HG03175 (cell line): ENCODE measurements around the gene SLC16A3.
"Not testable (repeated sequence)": the region's sequence is repeated elsewhere in the genome, so short reads cannot be mapped to it uniquely, and the experiment has no call there.

Experiments
- ATAC-seq: cut with Tn5 transposase; IDR thresholded peaks from one replicate; pipeline ENCODE4 v1.9.1; 2021; ENCODE audit warnings: mild to moderate bottlenecking, moderate library complexity; ENCODE audit not compliant: unreplicated experiment

SLC16A3 gene

DNA sequence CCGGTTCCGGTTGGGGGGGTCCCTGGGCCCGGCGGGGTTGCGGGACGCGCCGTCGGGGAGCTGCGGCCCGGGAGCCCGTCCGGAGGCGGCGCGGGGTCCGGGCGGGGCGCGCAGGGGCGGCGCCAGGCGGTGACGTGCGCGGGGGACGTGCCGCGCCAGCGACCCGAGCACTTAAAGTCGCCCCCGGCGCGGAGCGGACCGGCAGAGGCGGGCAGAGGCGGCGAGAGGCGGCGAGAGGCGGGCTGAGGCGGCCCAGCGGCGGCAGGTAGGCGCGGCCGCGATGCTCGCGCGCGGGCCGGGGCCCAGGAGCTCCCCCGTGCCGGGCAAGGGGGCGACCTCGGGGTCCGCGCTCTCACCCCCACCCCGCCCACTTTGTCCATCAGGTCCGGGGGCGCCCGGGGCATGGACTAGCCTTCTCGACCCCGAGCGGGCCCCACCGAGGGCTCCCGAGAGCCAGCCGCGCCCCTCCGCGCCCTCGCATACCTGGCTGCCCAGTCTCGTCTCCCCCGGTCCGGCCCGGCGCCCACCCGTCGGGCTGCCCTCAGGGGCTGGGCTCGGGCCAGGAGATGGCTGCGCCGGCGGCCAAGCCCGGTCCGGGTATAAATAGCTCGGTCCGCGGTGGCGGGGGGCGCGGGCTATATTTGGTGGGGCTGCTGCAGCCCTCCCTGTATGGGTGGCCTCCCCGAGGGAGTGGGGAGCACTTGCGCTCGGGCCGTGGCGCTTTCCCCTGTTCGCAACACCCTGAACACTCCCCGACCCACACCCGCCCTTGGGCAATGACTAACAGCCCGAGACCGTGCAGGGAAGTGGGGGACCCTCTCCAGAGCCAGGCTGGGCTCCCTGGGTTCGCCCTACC, at the start of gene SLC16A3:
TSS of gene SLC16A3 (plus strand) at position 201 of the 856 bp plus-strand sequence. CDS start 6,967 bp downstream, outside the sequence.
- ATAC-seq: peak; percentile 50

DNA sequence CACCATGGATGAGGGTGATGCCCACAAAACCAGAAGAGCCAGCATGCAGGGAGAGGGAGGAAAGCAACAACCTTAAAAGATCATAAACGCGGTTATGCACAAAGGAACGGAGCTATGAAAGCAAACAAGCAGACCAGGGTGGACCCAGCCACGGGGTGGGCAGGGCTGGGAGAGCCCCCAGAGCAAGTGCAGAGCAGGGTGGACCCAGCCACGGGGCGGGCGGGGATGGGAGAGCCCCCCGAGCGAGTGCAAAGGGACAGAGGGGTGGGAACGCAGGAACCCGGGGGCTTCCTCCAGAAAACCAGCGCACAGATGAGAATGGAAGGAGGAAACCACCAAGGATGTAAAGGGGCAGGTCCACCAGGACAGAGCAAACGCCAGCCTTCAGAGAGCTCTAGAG, 49.4 kb upstream of the SLC16A3 start:
- no peak for ATAC-seq

DNA sequence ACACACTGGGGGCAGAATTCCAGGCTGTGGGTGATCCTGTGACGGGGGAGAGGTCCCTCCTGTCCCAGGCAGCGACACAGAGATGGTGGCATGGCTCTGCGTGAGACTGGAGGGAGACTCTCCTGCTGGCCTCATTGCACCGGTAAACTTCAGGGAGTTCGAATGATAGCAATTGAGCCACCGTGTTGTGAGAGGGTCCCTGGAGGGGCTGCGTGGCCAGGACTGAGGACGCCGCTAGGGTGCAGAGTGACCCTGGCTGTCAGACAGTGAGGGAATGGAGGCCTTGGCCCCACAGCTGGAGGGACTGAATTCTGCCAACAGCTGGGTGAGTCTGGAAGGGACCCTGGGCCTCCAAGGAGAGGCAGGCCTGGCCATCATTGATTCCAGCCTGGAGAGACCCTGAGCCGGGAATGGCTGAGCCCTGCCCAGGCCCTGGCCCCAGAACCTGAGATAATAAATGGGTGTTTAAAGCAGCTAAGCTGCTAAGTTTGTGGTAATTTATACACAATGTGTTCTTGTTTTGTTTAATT, 48.8 kb upstream of the SLC16A3 start:
- no peak for ATAC-seq

DNA sequence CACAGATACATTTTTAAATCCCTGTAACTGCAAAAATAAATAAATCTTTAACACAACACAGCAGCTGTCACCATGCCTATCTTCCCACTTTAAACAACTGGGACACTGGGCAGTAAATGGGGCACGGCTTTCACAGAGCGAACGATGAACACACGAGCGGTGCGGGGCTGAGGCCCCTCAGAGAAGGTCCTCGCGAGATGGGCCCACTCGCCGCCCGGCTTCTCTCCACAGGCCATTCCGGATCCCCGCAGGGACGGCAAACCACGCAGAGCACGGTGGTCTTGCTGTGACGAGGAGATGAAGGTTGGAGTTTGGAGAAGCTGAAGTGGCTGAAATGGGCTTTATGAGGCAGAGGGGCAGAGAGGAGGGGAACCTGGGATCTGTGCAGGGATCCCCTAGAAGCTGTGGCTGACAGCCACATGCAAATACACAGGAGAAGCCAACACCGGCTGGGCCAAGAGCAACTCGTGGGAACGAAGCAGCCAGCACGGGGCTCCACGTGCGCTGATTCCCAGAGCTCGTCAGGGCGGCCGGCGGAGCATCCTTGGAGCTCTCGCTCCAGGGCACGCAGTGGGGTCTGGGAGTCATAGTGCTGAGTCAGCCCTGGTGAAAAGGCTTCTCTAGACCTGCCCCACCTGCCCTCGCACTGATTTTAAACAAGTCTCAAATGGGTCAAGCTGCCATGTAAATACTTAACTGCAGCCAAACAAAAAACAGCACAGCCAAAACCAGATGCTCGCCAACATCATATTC, 47.9 kb upstream of the SLC16A3 start:
- ATAC-seq: no peak

DNA sequence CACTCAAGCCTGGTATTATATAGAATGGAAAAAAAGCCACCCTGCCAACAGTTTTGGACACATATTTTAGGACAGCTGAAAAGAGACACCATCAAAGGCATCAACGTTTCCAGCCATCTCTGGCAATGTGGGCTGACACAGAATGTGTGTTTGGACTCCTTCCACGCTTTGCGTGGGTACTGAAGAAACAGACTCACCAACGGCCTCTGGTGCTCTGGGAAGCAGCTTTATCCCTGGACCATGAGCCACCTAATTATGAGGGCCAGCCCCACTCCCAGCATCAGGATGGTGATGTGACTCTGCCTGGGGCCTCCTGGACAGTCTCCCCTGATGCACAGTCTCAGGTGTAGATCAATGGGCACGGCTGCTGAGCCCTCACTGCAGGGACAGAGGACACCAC, 44.1 kb upstream of the SLC16A3 start:
- no peak for ATAC-seq

DNA sequence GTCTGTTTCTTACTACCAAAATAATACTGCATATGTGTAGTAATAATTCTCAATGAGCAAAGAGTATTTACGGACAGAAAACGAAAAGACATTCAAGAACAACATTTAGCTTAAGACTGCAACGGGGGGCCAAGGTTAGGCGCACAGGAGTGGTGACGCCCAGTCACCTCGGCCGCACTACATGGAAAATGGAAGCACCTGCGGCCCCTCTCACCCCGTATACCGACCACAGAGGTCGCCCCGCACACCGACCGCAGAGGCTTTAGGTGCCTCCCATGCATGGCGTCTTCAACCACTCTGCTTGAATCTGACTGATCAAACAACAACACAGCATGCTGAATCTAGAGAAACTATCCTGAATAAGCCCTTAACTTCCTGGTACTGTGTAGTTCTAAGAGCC, 42.6 kb upstream of the SLC16A3 start:
- ATAC-seq: no peak

DNA sequence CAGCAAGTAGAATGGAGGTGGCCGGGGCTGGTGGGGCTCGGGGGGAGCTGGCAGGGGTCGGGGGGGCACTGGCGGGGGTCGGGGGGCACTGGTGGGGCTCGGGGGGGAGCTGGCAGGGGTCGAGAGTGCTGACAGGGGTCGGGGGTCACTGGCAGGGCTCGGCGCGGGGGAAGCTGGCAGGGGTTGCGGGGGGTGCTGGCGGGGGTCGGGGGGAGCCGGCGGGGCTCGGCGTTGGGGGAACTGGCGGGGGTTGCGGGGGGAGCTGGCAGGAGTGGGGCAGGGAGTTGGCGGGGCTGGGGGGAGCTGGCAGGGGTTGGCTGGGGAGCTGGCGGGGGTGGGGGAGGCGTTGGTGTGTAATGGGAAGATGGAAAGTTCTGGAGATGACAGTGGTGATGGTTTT, 41.3 kb upstream of the SLC16A3 start:
- ATAC-seq: no peak

DNA sequence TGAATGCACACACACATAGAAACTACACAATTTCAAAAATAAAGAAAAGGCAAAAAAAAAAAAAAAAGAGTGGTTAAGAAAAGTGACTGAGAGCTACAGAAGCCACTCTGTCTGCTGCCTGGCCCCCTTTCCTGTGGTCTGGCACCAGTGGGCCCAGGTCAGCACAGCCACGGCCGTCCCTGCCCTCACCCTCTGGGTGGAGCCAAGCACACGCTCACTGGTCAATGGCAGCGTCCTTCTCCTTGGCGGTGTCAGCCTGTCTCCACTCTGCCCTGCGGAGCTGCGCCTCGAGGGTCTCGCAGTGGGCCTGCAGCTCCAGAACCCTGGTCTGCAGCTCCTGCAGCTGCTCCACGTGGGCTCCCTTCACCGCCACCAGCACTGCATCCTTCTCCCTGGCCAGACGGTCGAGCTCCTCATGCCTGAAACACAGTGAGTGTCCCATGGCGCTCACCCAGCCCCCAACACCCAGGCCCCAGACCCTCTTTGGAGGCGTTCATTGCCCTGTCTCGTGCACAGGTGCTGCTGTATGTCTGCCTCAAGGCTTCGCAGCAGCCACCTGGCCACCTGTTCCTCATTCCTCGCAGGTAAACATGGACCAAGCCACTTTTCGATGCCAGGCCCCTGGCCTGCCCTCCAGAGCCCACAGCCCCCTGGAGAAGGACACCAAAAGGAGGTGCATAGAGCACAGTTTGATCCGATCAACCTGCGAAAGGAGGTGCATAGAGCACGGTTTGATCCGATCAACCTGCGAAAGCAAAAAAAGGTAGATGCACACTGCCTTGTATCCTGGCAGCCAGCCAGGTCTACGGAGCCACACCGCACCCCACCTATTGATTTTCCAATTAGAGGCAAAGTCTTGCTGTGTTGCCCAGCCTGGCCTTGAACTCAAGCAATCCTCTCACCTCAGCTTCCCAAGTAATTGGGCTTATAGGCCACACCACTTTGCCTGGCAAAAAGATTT, 40.6 kb upstream of the SLC16A3 start:
- no peak for ATAC-seq

DNA sequence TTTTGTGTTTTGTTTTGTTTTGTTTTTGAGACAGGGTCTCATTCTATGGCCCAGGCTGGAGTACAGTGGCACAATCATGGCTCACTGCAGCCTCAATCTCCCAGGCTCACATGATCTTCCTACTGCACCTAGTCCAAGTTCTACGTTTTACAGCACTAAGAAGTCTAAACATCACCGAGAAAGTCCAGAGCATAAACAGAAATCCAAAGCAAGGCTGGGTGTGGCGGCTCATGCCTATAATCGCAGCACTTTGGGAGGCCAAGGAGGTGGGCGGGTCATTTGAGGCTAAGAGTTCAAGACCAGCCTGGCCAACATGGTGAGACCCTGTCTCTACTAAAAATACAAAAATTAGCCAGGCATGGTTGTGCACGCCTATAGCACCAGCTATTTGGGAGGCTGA, 35.8 kb upstream of the SLC16A3 start:
- not testable (repeated sequence) for ATAC-seq

DNA sequence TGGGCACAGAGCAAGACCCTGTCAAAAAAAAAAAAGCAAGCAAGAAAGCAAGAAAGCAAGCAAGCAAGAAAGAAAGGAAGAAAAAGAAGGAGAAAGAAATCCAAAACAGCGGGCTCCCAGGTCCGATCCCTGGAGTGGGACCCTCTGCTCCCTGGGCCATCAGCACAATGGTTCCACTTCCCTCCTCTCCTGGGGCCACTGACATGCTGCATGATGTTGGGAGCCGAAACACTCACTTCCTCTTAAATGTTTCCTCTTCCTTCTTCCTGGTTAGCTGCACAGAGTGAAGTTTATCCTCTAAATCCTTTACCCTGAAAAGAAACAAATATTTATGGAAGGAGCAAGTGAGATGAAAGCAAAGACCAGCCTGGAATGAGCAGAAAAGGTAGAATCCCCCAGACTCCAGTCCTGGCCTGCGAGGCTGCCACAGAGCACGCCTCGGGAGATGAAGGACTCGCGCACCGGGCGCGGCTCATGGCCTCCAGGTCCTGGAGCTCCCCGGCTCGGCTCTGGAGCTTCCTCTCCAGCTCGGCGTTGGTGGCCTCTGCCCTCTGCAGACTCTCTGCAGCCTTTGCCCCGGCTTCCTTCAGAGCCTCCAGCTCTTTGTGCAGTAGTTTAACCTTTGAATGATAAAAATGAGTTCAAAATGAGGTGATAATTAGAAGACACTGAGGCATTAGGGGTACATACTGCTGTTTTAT, 35.2 kb upstream of the SLC16A3 start:
- no peak for ATAC-seq

DNA sequence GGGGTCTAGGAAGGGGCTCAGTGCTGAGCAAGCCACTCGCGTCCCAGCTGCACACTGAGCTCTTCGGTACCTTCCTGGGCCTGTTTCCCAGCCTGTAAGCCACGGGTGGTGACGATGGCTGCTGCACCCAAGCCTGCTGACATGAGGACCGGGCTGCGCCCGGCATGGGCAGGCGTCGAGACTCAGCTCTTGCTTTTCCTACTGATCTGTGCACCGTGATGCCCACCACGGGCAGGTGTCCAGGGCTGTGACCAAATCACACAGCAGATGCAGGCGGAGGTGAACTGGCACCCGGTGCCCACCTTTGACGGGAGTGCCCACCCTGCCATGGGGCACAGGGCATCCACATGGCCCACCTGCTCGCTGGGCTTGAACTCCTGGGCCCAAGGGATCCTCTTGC, 34.1 kb upstream of the SLC16A3 start:
- ATAC-seq: no peak

DNA sequence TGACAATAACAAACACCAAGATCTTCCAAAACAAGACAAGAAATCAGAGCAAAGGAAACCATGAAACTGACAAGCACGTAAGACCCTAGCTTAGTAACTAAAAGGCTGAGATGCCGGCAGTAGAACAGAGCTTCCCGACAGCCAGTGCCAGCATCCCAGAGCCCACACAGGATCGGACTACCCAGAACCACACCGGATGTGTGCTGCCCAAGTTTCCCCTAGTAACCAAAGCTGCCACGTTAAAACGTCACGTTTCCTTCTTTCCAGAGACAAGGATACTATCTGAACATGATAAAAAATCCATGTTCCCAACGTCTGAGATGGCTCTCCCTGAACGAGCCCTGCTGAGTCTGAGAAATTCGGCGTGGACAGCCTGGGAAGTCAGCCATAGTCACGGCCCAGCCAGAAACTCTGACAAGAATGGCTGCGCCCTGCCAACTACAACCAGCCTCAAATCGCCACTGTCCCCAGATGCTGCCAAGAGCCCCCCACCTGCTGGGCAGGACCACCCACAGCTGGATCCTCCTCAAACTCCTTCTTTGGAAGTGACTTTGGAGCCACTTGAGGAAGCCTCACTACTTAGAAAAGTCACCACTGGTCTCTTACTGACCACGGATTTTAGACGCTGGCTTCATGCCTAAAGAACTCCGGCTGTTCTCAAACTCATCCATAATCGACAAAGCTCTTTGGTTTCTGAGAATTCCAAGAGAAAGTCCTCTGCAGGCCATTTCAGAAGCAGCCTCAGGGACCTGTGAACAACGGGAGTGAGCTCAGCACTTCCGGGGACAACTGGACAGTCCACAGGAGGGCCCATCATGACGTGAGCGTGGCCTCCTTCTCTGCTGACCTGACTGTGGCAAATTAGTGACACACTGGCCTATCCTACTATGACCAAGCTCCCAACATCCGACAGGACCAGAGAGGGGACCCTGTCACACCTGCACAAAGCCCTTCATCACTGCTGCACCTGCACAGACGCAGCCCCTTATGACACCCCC, 32.9 kb upstream of the SLC16A3 start:
- no peak for ATAC-seq

DNA sequence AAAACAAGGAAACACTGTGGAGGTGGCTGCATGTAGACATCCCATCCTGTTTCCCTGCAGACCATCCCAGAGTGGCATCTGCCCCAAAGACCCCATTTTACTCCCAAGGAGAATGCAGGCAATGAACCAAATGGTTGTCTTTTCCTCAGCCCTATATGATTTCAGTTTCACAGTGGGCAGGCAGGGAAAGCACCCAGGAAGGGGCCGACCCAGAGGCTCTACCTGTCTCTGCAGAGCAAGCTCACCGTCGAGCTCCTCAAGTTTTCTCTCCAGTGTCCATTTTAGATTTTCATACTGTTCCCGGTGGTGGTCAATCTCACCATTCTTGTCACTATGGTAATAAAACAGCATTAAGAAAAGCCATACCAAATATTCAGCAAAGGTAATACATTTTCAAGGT, 30.8 kb upstream of the SLC16A3 start:
- ATAC-seq: no peak

DNA sequence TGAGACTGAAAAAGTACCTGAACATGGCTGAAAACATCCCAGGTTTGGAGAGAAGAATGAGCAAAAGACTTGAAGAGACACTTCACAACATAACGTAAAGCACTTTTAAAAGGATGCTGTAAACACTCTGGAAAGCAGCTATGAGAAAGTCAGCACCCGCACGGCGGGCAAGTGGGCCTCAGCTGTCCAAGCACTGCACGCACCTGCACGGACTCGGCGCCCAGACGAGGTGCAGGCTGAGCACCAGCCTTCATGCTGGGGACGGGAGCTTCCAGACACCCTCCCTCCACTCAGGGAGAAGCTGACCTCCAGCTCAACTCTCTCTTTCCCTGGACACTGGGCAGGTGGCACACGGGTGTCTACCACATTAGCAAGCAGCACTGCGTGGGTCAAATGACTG, 29.3 kb upstream of the SLC16A3 start:
- no peak for ATAC-seq

DNA sequence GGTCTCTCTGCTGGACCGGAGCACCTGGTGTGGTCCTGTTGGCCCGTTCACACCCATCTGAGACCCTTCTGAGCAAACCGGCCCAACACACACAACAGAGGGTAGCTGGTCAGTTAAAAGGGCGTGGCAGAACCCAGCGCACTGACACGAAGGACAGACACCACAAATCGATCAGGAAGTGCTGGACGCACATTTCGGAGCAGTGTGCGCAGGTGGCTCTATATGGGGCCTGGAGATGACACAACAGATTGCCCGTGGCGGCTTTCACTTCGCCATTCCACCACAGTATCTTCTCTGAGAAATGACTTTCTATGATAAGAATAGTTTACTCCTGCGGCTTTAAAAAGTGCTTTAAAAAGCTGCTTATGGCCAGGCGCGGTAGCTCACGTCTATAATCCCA, 28.7 kb upstream of the SLC16A3 start:
- no peak for ATAC-seq

DNA sequence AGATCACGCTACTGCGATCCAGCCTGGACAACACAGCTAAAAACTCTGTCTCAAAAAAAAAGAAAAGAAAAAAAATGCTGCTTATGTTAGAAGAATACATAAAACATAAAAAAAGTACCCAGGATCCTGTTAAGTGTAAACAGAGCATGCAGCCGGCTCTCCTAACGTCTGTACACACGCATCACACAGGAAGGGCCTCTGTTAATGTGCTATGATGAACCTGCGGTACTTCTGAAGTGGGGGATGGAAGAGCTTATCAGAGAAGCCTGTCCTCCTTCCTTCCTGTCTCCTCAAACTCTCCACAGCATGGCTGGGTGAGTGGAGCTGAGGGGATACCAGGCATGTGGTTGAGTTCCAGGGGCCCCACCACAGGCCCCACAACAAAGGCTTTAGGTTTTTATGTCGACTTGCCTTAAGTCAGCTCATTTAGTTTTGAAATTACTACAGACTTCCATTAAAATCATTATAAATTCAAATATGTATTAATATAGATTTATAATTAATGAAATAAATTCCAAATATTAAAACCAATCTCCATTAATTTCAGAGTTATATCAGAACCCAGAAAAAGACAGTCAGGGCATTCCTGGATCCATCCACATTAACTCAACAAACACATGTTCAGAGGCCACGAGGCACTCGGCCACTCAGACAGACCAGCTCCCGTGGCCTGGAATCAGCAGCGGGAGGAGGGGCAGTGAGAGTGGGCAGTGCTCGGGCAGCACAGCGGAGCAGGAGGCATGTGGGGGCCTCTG, 27.9 kb upstream of the SLC16A3 start:
- ATAC-seq: no peak

DNA sequence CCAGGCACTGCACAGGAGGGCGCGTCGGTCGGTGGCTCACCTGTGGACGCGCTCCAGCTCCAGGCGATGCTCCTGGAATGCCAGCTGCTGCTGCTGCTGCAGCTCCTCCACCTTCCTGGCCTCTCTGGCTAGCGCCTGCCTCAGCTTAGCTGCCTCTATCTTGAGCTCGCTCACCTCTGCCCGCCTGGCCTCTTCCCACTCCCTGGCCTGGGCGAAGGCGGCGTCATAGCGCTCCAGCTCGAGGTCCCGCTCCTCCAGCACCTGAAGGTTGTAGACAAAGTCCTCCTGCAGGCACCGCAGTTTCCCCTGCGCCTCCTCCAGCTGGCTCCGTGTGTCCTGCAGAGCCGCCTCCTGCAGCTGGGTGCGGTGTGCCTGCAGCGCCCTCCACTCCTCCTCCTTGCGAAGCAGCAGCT, 27.3 kb upstream of the SLC16A3 start:
- ATAC-seq: no peak

DNA sequence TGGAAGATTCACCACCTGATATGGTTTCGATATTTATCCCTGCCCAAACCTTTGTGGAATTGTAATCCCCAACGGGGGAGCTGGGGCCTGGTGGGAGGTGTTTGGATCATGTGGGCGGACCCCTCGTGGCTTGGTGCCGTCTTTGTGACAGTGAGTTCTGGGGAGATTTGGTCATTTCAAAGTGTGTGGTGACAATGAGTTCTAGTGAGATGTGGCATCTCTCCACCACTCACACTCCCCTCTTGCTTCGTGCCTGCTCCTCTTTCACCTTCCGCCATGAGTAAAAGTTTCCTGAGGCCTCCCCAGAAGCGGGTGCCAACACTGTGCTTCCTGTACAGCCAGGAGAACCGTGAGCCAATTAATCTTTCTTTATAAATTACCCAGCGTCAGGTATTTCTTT, 25.9 kb upstream of the SLC16A3 start:
- ATAC-seq: no peak
